GM12801 (cell line): ENCODE results near the gene CDK6.

Experiments
- CTCF ChIP-seq: IDR thresholded peaks from one replicate; pipeline ENCODE4 v1.5.1; 2011; ENCODE audit warnings: control low read depth; ENCODE audit not compliant: insufficient read length; ENCODE audit errors: extremely low read depth

CDK6 gene

GRCh38 chr7:92737706-92738105, 98.7 kb downstream of the CDK6 start:
- no peak for TF ChIP-seq CTCF

- TF ChIP-seq CTCF, result no peak
Observed at GRCh38 chr7:92736870-92737269, 99.5 kb downstream of the CDK6 start.

GRCh38 chr7:92735707-92736106, 100.7 kb downstream of the CDK6 start:
- TF ChIP-seq CTCF, result no peak

- TF ChIP-seq CTCF, result no peak
Observed at GRCh38 chr7:92732316-92733036, 103.9 kb downstream of the CDK6 start.

GRCh38 chr7:92731335-92732063, 104.9 kb downstream of the CDK6 start:
- no peak for TF ChIP-seq CTCF

- TF ChIP-seq CTCF, result no peak
Observed at GRCh38 chr7:92730808-92731207, 105.6 kb downstream of the CDK6 start.

GRCh38 chr7:92729751-92730150, 106.6 kb downstream of the CDK6 start:
- no peak for TF ChIP-seq CTCF
